H9 (cell line): Measurements from ENCODE around the gene AKAP14. TPM values are rescaled to one million over a fixed set of nuclear protein-coding genes. Genes with fewer than 3 reads are reported as not detected.

ENCODE experiments used
- DNase-seq: peaks from one replicate; pipeline ENCODE4 v3.0.0-alpha.2; 2017
- H2AFZ ChIP-seq: one replicate; pipeline ENCODE4 v1.6.1; 2013; ENCODE audit warnings: mild to moderate bottlenecking, low read length, control low read depth, moderate library complexity
- H2AK5ac ChIP-seq: 2 replicates; pipeline ENCODE4 v1.6.1; 2013; ENCODE audit warnings: low read length, control low read depth, mixed read lengths; ENCODE audit not compliant: insufficient read length
- H2BK120ac ChIP-seq: one replicate; pipeline ENCODE4 v1.6.1; 2013; ENCODE audit warnings: low read depth, mild to moderate bottlenecking, low read length, control low read depth, inconsistent platforms; ENCODE audit not compliant: poor library complexity, severe bottlenecking
- H2BK12ac ChIP-seq: 2 replicates; pipeline ENCODE4 v1.6.1; 2013; ENCODE audit warnings: low read length, control low read depth, mixed read lengths, low read depth; ENCODE audit not compliant: insufficient read length
- H2BK15ac ChIP-seq: 2 replicates; pipeline ENCODE4 v1.6.1; 2013; ENCODE audit warnings: low read depth, low read length, control low read depth
- H2BK20ac ChIP-seq: one replicate; pipeline ENCODE4 v1.6.1; 2013; ENCODE audit warnings: low read depth, mild to moderate bottlenecking, low read length, control low read depth, inconsistent platforms; ENCODE audit not compliant: poor library complexity, severe bottlenecking
- H2BK5ac ChIP-seq: 2 replicates; pipeline ENCODE4 v1.6.1; 2013; ENCODE audit warnings: low read length, control low read depth, mixed read lengths; ENCODE audit not compliant: insufficient read length
- H3K14ac ChIP-seq: 2 replicates; pipeline ENCODE4 v1.6.1; 2013; ENCODE audit warnings: low read length, control low read depth; ENCODE audit not compliant: insufficient read depth
- H3K18ac ChIP-seq: 2 replicates; pipeline ENCODE4 v1.6.1; 2013; ENCODE audit warnings: low read depth, mild to moderate bottlenecking, mixed read lengths, low read length, control low read depth; ENCODE audit not compliant: insufficient read length
- H3K23ac ChIP-seq: 2 replicates; pipeline ENCODE4 v1.6.1; 2013; ENCODE audit warnings: low read length, control low read depth, mixed read lengths, low read depth; ENCODE audit not compliant: insufficient read length
- H3K23me2 ChIP-seq: 2 replicates; pipeline ENCODE4 v1.6.1; 2013; ENCODE audit warnings: low read depth, mild to moderate bottlenecking, mixed read lengths, low read length, control low read depth; ENCODE audit not compliant: insufficient read length, poor library complexity, severe bottlenecking
- H3K27ac ChIP-seq: 2 replicates; pipeline ENCODE4 v1.5.1; 2013; ENCODE audit warnings: low read length, control low read depth, mixed read lengths, low read depth; ENCODE audit not compliant: insufficient read length
- H3K27me3 ChIP-seq: 2 replicates; pipeline ENCODE4 v1.6.1; 2013; ENCODE audit warnings: low read length, control low read depth, inconsistent platforms; ENCODE audit not compliant: insufficient read depth
- H3K4ac ChIP-seq: 2 replicates; pipeline ENCODE4 v1.6.1; 2013; ENCODE audit warnings: low read depth, mild to moderate bottlenecking, control low read depth, inconsistent platforms, low read length, moderate library complexity
- H3K4me1 ChIP-seq: 2 replicates; pipeline ENCODE4 v1.6.1; 2013; ENCODE audit warnings: low read length, control low read depth, inconsistent platforms; ENCODE audit not compliant: insufficient read depth
- H3K4me2 ChIP-seq: 2 replicates; pipeline ENCODE4 v1.6.1; 2013; ENCODE audit warnings: low read length, control low read depth, mixed read lengths; ENCODE audit not compliant: insufficient read length, insufficient read depth
- H3K56ac ChIP-seq: 2 replicates; pipeline ENCODE4 v1.6.1; 2013; ENCODE audit warnings: low read depth, mild to moderate bottlenecking, mixed read lengths, low read length, control low read depth; ENCODE audit not compliant: insufficient read length
- H3K79me1 ChIP-seq: 2 replicates; pipeline ENCODE4 v1.6.1; 2013; ENCODE audit warnings: low read depth, mild to moderate bottlenecking, moderate library complexity, low read length, control low read depth, inconsistent platforms; ENCODE audit not compliant: insufficient read depth, poor library complexity, severe bottlenecking
- H3K79me2 ChIP-seq: 2 replicates; pipeline ENCODE4 v1.6.1; 2013; ENCODE audit warnings: low read length, control low read depth, inconsistent platforms; ENCODE audit not compliant: insufficient read depth
- H3K9ac ChIP-seq: 2 replicates; pipeline ENCODE4 v1.6.1; 2013; ENCODE audit warnings: low read length, control low read depth, mixed read lengths; ENCODE audit not compliant: insufficient read length; ENCODE audit errors: extremely low read depth
- H3K9me3 ChIP-seq: one replicate; pipeline ENCODE4 v1.6.1; 2013; ENCODE audit warnings: low read depth, low read length, inconsistent platforms; ENCODE audit not compliant: control insufficient read depth
- H3T11ph ChIP-seq: one replicate; pipeline ENCODE4 v1.6.1; 2013; ENCODE audit warnings: mild to moderate bottlenecking, low read length, control low read depth, inconsistent platforms
- H4K20me1 ChIP-seq: one replicate; pipeline ENCODE4 v1.6.1; 2013; ENCODE audit not compliant: control insufficient read depth, insufficient read length, insufficient read depth
- H4K5ac ChIP-seq: 2 replicates; pipeline ENCODE4 v1.6.1; 2013; ENCODE audit warnings: low read depth, mild to moderate bottlenecking, mixed read lengths, low read length, control low read depth; ENCODE audit not compliant: insufficient read length
- H4K8ac ChIP-seq: replicated peaks from 2 replicates; pipeline ENCODE4 v1.6.1; 2013; ENCODE audit warnings: low read length, control low read depth, mixed read lengths, low read depth; ENCODE audit not compliant: insufficient read length
- H4K91ac ChIP-seq: 2 replicates; pipeline ENCODE4 v1.6.1; 2013; ENCODE audit warnings: low read depth, mild to moderate bottlenecking, moderate library complexity, mixed read lengths, low read length, control low read depth; ENCODE audit not compliant: insufficient read length
- H3K27ac Mint-ChIP-seq, 3 experiments: 2 replicates in 2 of 3; 3 replicates in 1 of 3; pipeline ENCODE4 v1.8.0; 2020 to 2021; ENCODE audit warnings: mixed read lengths in 3 of 3, mild to moderate bottlenecking in 1 of 3, moderate library complexity in 1 of 3
- H3K27me3 Mint-ChIP-seq: 2 replicates; pipeline ENCODE4 v1.8.0; 2021; ENCODE audit warnings: low read depth, mild to moderate bottlenecking, moderate library complexity, mixed read lengths
- H3K36me3 Mint-ChIP-seq, 3 experiments: 2 replicates in 2 of 3; 3 replicates in 1 of 3; pipeline ENCODE4 v1.8.0; 2020 to 2021; ENCODE audit warnings: low read depth in 3 of 3, mixed read lengths in 3 of 3; ENCODE audit not compliant: insufficient read depth in 1 of 3
- H3K4me1 Mint-ChIP-seq, 2 experiments: 2 replicates each; pipeline ENCODE4 v1.8.0; 2020; ENCODE audit warnings: mixed read lengths in 2 of 2
- H3K4me3 Mint-ChIP-seq, 2 experiments: 2 replicates in 1 of 2; 3 replicates in 1 of 2; pipeline ENCODE4 v1.8.0; 2020 to 2021; ENCODE audit warnings: mild to moderate bottlenecking in 2 of 2, mixed read lengths in 2 of 2, moderate library complexity in 1 of 2
- H3K9me3 Mint-ChIP-seq, 2 experiments: 2 replicates in 1 of 2; 3 replicates in 1 of 2; pipeline ENCODE4 v1.8.0; 2020; ENCODE audit warnings: mild to moderate bottlenecking in 2 of 2, mixed read lengths in 2 of 2, moderate library complexity in 1 of 2
- total RNA-seq: library from RNA; stranded (reverse); gene quantifications from 2 replicates; pipeline ENCODE4 v1.2.1, GENCODE V29; 2021
- TF ChIP-seq, protein P1 (sequence below): fragments of 200-600 bp; sonication (generic); conservative IDR thresholded peaks from 3 replicates; pipeline ENCODE4 v1.8.0; 2021; ENCODE audit warnings: antibody characterized with exemption, mild to moderate bottlenecking

Gene AKAP14
- total RNA-seq, 1 experiment from 2014 or later: not detected

DNA sequence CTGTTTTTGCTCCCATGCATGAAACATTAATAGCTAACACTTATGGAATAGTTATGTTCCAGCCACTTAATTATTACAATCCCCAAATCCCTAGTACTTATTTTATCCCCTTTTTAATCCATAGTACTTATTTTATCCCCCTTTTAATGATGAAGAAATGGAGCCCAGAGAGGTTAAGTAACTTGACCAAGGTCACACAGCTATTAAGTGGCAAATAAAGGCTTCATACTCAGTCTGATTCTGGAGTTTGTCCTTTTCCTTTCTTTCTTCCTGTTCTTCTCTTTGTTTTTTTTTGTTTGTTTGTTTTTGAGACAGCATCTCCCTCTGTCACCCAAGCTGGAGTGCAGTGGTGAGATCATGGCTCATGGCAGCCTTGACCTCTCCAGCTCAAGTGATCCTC, 45.6 kb downstream of the AKAP14 start:
- peaks cover 0 to 9% of the 10 kb centered on the region in 2 experiments; a peak in 2 of 4 replicates for H3K4me1 Mint-ChIP-seq
- H2BK15ac ChIP-seq: no peak overlapping the region
- TF ChIP-seq, protein P1, sequence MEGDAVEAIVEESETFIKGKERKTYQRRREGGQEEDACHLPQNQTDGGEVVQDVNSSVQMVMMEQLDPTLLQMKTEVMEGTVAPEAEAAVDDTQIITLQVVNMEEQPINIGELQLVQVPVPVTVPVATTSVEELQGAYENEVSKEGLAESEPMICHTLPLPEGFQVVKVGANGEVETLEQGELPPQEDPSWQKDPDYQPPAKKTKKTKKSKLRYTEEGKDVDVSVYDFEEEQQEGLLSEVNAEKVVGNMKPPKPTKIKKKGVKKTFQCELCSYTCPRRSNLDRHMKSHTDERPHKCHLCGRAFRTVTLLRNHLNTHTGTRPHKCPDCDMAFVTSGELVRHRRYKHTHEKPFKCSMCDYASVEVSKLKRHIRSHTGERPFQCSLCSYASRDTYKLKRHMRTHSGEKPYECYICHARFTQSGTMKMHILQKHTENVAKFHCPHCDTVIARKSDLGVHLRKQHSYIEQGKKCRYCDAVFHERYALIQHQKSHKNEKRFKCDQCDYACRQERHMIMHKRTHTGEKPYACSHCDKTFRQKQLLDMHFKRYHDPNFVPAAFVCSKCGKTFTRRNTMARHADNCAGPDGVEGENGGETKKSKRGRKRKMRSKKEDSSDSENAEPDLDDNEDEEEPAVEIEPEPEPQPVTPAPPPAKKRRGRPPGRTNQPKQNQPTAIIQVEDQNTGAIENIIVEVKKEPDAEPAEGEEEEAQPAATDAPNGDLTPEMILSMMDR: no peak
- H3K9ac ChIP-seq: no peak overlapping the region
- no peak overlapping the region for H3K14ac ChIP-seq
- H3K23ac ChIP-seq: no peak overlapping the region
- H3K79me2 ChIP-seq: no peaks in the 10 kb centered on the region
- no peak overlapping the region for H2BK12ac ChIP-seq
- H2AK5ac ChIP-seq: no peak overlapping the region
- H3K9me3 ChIP-seq: peaks cover 9% of the 10 kb centered on the region
- H2AFZ ChIP-seq: no peak overlapping the region
- H2BK5ac ChIP-seq: no peak overlapping the region
- H3K23me2 ChIP-seq: no peaks in the 10 kb centered on the region
- H3K27ac Mint-ChIP-seq: no peak overlapping the region
- no peak overlapping the region for H3K4ac ChIP-seq
- no peak overlapping the region for H3K18ac ChIP-seq
- H4K5ac ChIP-seq: no peak overlapping the region
- no peaks in the 10 kb centered on the region for H3K79me1 ChIP-seq
- no peak overlapping the region for H3K27ac ChIP-seq
- H4K91ac ChIP-seq: no peak overlapping the region
- H3K4me3 Mint-ChIP-seq: no peak overlapping the region
- H3T11ph ChIP-seq: no peak overlapping the region
- H3K4me1 ChIP-seq: no peaks in the 10 kb centered on the region
- no peaks in the 10 kb centered on the region for H3K27me3 Mint-ChIP-seq
- H3K56ac ChIP-seq: no peak overlapping the region
- peaks cover 4 to 14% (median 11%) of the 10 kb centered on the region in 3 experiments for H3K36me3 Mint-ChIP-seq
- DNase-seq: no peak
- no peak overlapping the region for H2BK120ac ChIP-seq
- H3K4me2 ChIP-seq: no peak overlapping the region
- H4K8ac ChIP-seq: no peak overlapping the region
- H2BK20ac ChIP-seq: no peak overlapping the region
- H3K27me3 ChIP-seq: no peaks in the 10 kb centered on the region
- peaks cover 44 to 57% of the 10 kb centered on the region in 2 experiments for H3K9me3 Mint-ChIP-seq
- H4K20me1 ChIP-seq: no peaks in the 10 kb centered on the region
